Activated CD4-positive, CD25-positive, alpha-beta regulatory T cell (primary cell): ENCODE results near the gene CFAP100.

Source experiments
- DNase-seq, 4 experiments: peaks; one replicate each; lab custom pipeline; 2025; lab: John Stamatoyannopoulos, UW

Gene CFAP100

GRCh38 chr3:126357295-126358037 lies 37.2 kb upstream of the CFAP100 start, which contains the start of gene KLF15:
TSS of gene KLF15 (minus strand) at chr3:126357408. CDS start at chr3:126352922, 4,486 bp downstream.
- peak; percentile 17 to 49 (median 48) for DNase-seq

- no peak for DNase-seq
Measured at GRCh38 chr3:126358038-126358815, 36.5 kb upstream of the CFAP100 start.

GRCh38 chr3:126358816-126359181 lies 35.9 kb upstream of the CFAP100 start:
- DNase-seq: no peak

GRCh38 chr3:126360046-126360713 lies 34.5 kb upstream of the CFAP100 start:
- no peak for DNase-seq

GRCh38 chr3:126360714-126361060 lies 34.0 kb upstream of the CFAP100 start:
- no peak for DNase-seq

GRCh38 chr3:126361211-126361610 lies 33.5 kb upstream of the CFAP100 start:
- no peak for DNase-seq

GRCh38 chr3:126364130-126364695 lies 30.5 kb upstream of the CFAP100 start:
- no peak for DNase-seq

GRCh38 chr3:126364731-126365301 lies 29.9 kb upstream of the CFAP100 start:
- DNase-seq: no peak

GRCh38 chr3:126365351-126366277 lies 29.1 kb upstream of the CFAP100 start:
- DNase-seq: no peak

- DNase-seq: no peak
Measured at GRCh38 chr3:126367316-126367805, 27.3 kb upstream of the CFAP100 start.

GRCh38 chr3:126369490-126369889 lies 25.2 kb upstream of the CFAP100 start:
- no peak for DNase-seq

GRCh38 chr3:126370055-126370454 lies 24.7 kb upstream of the CFAP100 start:
- no peak for DNase-seq

GRCh38 chr3:126370606-126371005 lies 24.1 kb upstream of the CFAP100 start:
- no peak for DNase-seq

GRCh38 chr3:126371096-126371705 lies 23.5 kb upstream of the CFAP100 start:
- no peak for DNase-seq

- no peak for DNase-seq
Measured at GRCh38 chr3:126372413-126373145, 22.1 kb upstream of the CFAP100 start.

GRCh38 chr3:126373146-126373613 lies 21.5 kb upstream of the CFAP100 start:
- DNase-seq: no peak

GRCh38 chr3:126373682-126374601 lies 20.8 kb upstream of the CFAP100 start:
- DNase-seq: no peak

- no peak for DNase-seq
Measured at GRCh38 chr3:126375835-126376331, 18.8 kb upstream of the CFAP100 start.
